Endothelial cell of umbilical vein (primary cell): ENCODE measurements around the gene CHD9NB. TPM values are rescaled to one million over a fixed set of nuclear protein-coding genes. Genes with fewer than 3 reads are reported as not detected.

Experiments used
- BruUV-seq: library from RNA; stranded (reverse); fragments of 400-500 nt; replicated peaks from 2 replicates; lab custom pipeline; 2021; lab: Mats Ljungman, UMichigan
- CTCF ChIA-PET: fragments of 300-600, 350-600 bp; sonication (Branson Sonifier 250); formaldehyde crosslinking; loops from one replicate; lab custom pipeline; 2021; ENCODE audit warnings: antibody characterized with exemption, inconsistent platforms; lab: Charles Lee
- POLR2A ChIA-PET: fragments of 300-600, 350-600 bp; sonication (Branson Sonifier 250); formaldehyde crosslinking; loops from one replicate; lab custom pipeline; 2021; ENCODE audit warnings: antibody characterized with exemption, inconsistent platforms; lab: Charles Lee
- DNase-seq: peaks from one replicate; pipeline ENCODE4 v3.0.0-alpha.2; 2011; ENCODE audit warnings: low read depth, low spot score
- FAIRE-seq: peaks from 2 replicates; lab custom pipeline; 2011; peaks lifted over from hg19 to GRCh38; lab: Jason Lieb, UNC
- H2AFZ ChIP-seq: 2 replicates; pipeline ENCODE4 v1.6.0; 2012; ENCODE audit warnings: low read depth, low read length, control low read depth, inconsistent platforms
- H3K27ac ChIP-seq: 2 replicates; pipeline ENCODE4 v1.5.1; 2011; ENCODE audit warnings: low read depth, mild to moderate bottlenecking, control low read depth, low read length, moderate library complexity; ENCODE audit not compliant: insufficient read depth
- H3K27me3 ChIP-seq, 2 experiments: 2 replicates each; pipeline versions ENCODE4 v1.6.0 to v1.6.1; 2011; ENCODE audit warnings: low read length in 2 of 2, mixed read lengths in 1 of 2; ENCODE audit not compliant: control insufficient read depth in 2 of 2, insufficient read depth in 2 of 2
- H3K36me3 ChIP-seq, 2 experiments: 2 replicates in 1 of 2; 3 replicates in 1 of 2; pipeline ENCODE4 v1.5.1; 2011; ENCODE audit warnings: low read length in 2 of 2, mild to moderate bottlenecking in 1 of 2, moderate library complexity in 1 of 2; ENCODE audit not compliant: control insufficient read depth in 2 of 2, insufficient read depth in 2 of 2; ENCODE audit errors: extremely low read depth in 1 of 2
- H3K4me1 ChIP-seq: 3 replicates; pipeline ENCODE4 v1.5.1; 2011; ENCODE audit warnings: mild to moderate bottlenecking, low read length; ENCODE audit not compliant: control insufficient read depth, insufficient read depth; ENCODE audit errors: extremely low read depth
- H3K4me2 ChIP-seq: 2 replicates; pipeline ENCODE4 v1.6.1; 2011; ENCODE audit warnings: low read length, control low read depth, mixed read lengths; ENCODE audit not compliant: insufficient read depth
- H3K4me3 ChIP-seq, 3 experiments: fragments of 200-600 bp in 1 of 3; sonication (generic), shearing (Covaris generic) in 1 of 3; replicated peaks in 1 of 3; 2 replicates each; pipeline ENCODE4 v1.5.1; 2011 to 2016; ENCODE audit warnings: control low read depth in 3 of 3, low read length in 3 of 3, mild to moderate bottlenecking in 2 of 3, inconsistent platforms in 1 of 3, low read depth in 1 of 3, moderate library complexity in 1 of 3; ENCODE audit not compliant: insufficient read depth in 1 of 3
- H3K79me2 ChIP-seq: 2 replicates; pipeline ENCODE4 v1.6.0; 2012; ENCODE audit warnings: low read length, inconsistent platforms; ENCODE audit not compliant: control insufficient read depth, insufficient read depth
- H3K9ac ChIP-seq: replicated peaks from 2 replicates; pipeline ENCODE3; 2011; ENCODE audit warnings: low read length, control low read depth; ENCODE audit not compliant: insufficient read depth; ENCODE audit errors: extremely low read depth
- H3K9me1 ChIP-seq: replicated peaks from 3 replicates; pipeline ENCODE4 v1.6.0; 2011; ENCODE audit warnings: mild to moderate bottlenecking, low read length; ENCODE audit not compliant: control insufficient read depth, insufficient read depth; ENCODE audit errors: extremely low read depth
- H3K9me3 ChIP-seq: replicated peaks from 2 replicates; pipeline ENCODE4 v1.5.1; 2012; ENCODE audit warnings: low read length, inconsistent platforms; ENCODE audit not compliant: control insufficient read depth, insufficient read depth
- H4K20me1 ChIP-seq: replicated peaks from 2 replicates; pipeline ENCODE3; 2011; ENCODE audit warnings: mild to moderate bottlenecking, low read length; ENCODE audit not compliant: control insufficient read depth, insufficient read depth; ENCODE audit errors: extremely low read depth
- FOS ChIP-seq: IDR thresholded peaks from 2 replicates; pipeline ENCODE4 v1.6.1; 2011; ENCODE audit warnings: mild to moderate bottlenecking, low read length, moderate library complexity, borderline replicate concordance; ENCODE audit not compliant: insufficient read depth
- GATA2 ChIP-seq: IDR thresholded peaks from 2 replicates; pipeline ENCODE4 v1.7.0; 2011; ENCODE audit warnings: low read depth, mild to moderate bottlenecking, moderate library complexity, mixed read lengths, low read length; ENCODE audit not compliant: insufficient read length, insufficient read depth
- JUN ChIP-seq: IDR thresholded peaks from 2 replicates; pipeline ENCODE4 v1.6.1; 2011; ENCODE audit warnings: borderline replicate concordance, low read depth; ENCODE audit not compliant: insufficient read length, insufficient read depth
- MYC ChIP-seq: IDR thresholded peaks from one replicate; pipeline ENCODE4 v1.6.1; 2011; ENCODE audit warnings: mild to moderate bottlenecking, low read depth, low read length
- POLR2A ChIP-seq: IDR thresholded peaks from 2 replicates; pipeline ENCODE4 v1.6.1; 2012; ENCODE audit warnings: low read depth, mild to moderate bottlenecking, control low read depth, low read length
- dilution Hi-C: fragments of 300-500 bp; cut with MboI; formaldehyde crosslinking; loops from one replicate; pipeline ENCODE4 v1.15.0; 2019; ENCODE audit warnings: low sequenced_read_pairs; ENCODE audit not compliant: extremely low pct_ligation_motif_present
- intact Hi-C: fragments of 100-400 bp; cut with micrococcal nuclease; formaldehyde crosslinking; loops from one replicate; pipeline ENCODE4 v1.10.0; 2022
- polyA plus RNA-seq, 4 experiments: library from polyadenylated mRNA; depleted of rRNA in 3 of 4; stranded (reverse) in 3 of 4; unstranded in 1 of 4; fragments of >200 nt; gene quantifications; 2 replicates each; pipeline versions ENCODE4 v1.2.1 to v1.2.3, GENCODE V29; 2011 to 2012; ENCODE audit warnings: missing spikeins in 1 of 4
- total RNA-seq: library from RNA; stranded (reverse); gene quantifications from 2 replicates; pipeline ENCODE4 v1.2.3, GENCODE V29; 2021
- TF ChIP-seq, protein P1 (sequence below), 2 donors: IDR thresholded peaks; 1 replicate in 1 of 2; 2 replicates in 1 of 2; pipeline ENCODE4 v1.5.1; 2011; ENCODE audit warnings: low read length in 2 of 2, mild to moderate bottlenecking in 2 of 2, moderate library complexity in 2 of 2, control low read depth in 1 of 2, inconsistent platforms in 1 of 2, low read depth in 1 of 2; ENCODE audit not compliant: insufficient read depth in 1 of 2; ENCODE audit errors: extremely low read depth in 1 of 2
- TF ChIP-seq, protein P2 (sequence below): IDR thresholded peaks from 2 replicates; pipeline ENCODE4 v1.6.1; 2011; ENCODE audit not compliant: insufficient read depth, insufficient read length

Gene CHD9NB
- total and polyA plus RNA-seq, 2 donors (not counting 3 experiments of a cell fraction or from before 2014, with no cell fraction given): 0.44 to 0.66 TPM

DNA sequence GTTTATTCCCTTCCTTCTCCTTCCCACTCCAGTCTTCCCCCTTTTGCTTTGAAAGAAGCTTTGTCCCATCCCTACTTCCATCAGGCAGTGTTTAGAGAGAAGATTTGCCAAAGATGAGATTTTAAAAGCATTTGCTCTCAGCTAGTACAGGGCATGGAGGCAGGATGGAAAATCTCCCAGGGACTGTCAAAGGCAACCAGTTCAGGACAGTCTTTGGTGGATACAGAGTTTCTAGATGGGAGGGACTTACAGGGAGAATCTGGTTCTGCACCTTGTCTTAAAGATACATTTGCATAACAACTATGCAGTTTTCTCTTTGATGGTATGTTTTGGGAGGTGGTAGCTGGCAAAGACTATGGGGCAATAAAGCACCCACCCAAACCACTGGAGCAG is 28.3 kb upstream of the CHD9NB start:
- Histone ChIP-seq H3K9ac (peak overlapping the region; percentile 30), H3K4me2 (peak overlapping the region; percentile 32), H4K20me1 (no peaks in the 10 kb centered on the region), H3K9me1 (no peaks in the 10 kb centered on the region), H3K4me1 (peaks cover 37% of the 10 kb centered on the region), H3K36me3 (no peaks in the 10 kb centered on the region), H3K27ac (peak overlapping the region; percentile 74), H3K27me3 (no peaks in the 10 kb centered on the region), H3K79me2 (no peaks in the 10 kb centered on the region), H3K4me3 (no peak overlapping the region), H2AFZ (peak overlapping the region; percentile 36), H3K9me3 (no peaks in the 10 kb centered on the region)
- no peak for TF ChIP-seq JUN
- TF ChIP-seq, protein P1, sequence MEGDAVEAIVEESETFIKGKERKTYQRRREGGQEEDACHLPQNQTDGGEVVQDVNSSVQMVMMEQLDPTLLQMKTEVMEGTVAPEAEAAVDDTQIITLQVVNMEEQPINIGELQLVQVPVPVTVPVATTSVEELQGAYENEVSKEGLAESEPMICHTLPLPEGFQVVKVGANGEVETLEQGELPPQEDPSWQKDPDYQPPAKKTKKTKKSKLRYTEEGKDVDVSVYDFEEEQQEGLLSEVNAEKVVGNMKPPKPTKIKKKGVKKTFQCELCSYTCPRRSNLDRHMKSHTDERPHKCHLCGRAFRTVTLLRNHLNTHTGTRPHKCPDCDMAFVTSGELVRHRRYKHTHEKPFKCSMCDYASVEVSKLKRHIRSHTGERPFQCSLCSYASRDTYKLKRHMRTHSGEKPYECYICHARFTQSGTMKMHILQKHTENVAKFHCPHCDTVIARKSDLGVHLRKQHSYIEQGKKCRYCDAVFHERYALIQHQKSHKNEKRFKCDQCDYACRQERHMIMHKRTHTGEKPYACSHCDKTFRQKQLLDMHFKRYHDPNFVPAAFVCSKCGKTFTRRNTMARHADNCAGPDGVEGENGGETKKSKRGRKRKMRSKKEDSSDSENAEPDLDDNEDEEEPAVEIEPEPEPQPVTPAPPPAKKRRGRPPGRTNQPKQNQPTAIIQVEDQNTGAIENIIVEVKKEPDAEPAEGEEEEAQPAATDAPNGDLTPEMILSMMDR (IDR thresholded peaks at IDR 0.05; ENCODE audit: extremely low read depth in 1 of 2, insufficient read depth in 1 of 2, low read depth in 1 of 2, low read length in 2 of 2): no peak
- TF ChIP-seq, protein P2, sequence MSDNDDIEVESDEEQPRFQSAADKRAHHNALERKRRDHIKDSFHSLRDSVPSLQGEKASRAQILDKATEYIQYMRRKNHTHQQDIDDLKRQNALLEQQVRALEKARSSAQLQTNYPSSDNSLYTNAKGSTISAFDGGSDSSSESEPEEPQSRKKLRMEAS: no peak
- TF ChIP-seq MYC: no peak
- TF ChIP-seq POLR2A: no peak
- TF ChIP-seq FOS: no peak
- no peak for TF ChIP-seq GATA2
- dilution Hi-C loops: no loop called here
- DNase-seq (no peak), FAIRE-seq (no peak)
- BruUV-seq: no TSS peak
- ChIA-PET CTCF (interaction anchor here (0.9 to 2.6 kb wide), 11 partner anchors 10 to 127 kb away, joined by 3 to 19 read pairs (median 4); partner anchors contain the start of gene CHD9), POLR2A (interaction anchor here (1.4 kb wide), 1 partner anchor 9 kb away, joined by 3 read pairs; no protein-coding TSS in a partner anchor)
- intact Hi-C loops: loop anchor here (2.0 kb wide), 1 partner anchor 18 kb away; no protein-coding TSS in a partner anchor
